ENCODE measurements around the gene MOSMO. TPM values are rescaled to one million over a fixed set of nuclear protein-coding genes. Genes with fewer than 3 reads are reported as not detected.

Gene MOSMO
- total RNA-seq, 2 experiments from 2014 or later, result 9.6 to 9.8 TPM

DNA sequence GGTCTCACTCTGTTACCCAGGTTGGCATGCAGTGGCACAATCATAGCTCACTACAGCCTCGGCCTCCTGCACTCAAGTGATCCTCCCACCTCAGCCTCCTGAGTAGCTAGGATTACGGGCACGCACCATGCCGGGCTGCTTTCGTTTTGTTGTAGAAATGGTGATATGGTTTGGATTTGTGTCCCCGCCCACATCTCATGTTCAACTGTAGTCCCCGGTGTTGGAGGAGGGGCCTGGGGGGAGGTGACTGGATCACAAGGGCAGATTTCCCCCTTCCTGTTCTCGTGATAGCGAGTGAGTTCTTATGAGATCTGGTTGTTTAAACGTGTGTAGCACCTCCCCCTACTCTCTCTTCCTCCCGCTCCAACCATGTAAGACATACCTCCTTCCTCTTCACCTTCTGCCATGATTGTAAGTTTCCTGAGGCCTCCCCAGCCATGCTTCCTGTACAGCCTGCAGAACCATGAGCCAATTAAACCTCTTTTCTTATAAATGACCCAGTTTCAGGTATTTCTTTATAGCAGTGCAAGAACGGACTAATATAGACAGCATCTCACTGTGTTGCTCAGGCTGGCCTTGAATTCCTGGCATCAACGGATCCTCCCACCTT is 12.9 kb upstream of the MOSMO start:
- BruUV-seq (replicated peaks), result no TSS peak
- Histone ChIP-seq H4K20me1 (ENCODE audit: insufficient read depth, low read length) (no peaks in the 10 kb centered on the region), H3K4me3 (ENCODE audit: low read depth, low read length, poor library complexity, severe bottlenecking) (no peak overlapping the region), H3K4me1 (ENCODE audit: insufficient read depth, low read length, poor library complexity, severe bottlenecking) (no peaks in the 10 kb centered on the region), H3K36me3 (ENCODE audit: insufficient read depth, low read length) (no peaks in the 10 kb centered on the region), H3K27ac (ENCODE audit: low read depth, low read length, poor library complexity, severe bottlenecking) (no peak overlapping the region), H2AFZ (ENCODE audit: low read length) (no peak overlapping the region), H3K9me2 (ENCODE audit: insufficient read depth, low read length) (no peaks in the 10 kb centered on the region), H3K79me2 (ENCODE audit: insufficient read depth, low read depth, low read length) (no peaks in the 10 kb centered on the region), H3K9me3 (ENCODE audit: low read length) (no peaks in the 10 kb centered on the region), H3K4me2 (ENCODE audit: low read length) (no peak overlapping the region)
- intact Hi-C loops (cut with micrococcal nuclease; ENCODE audit: unreplicated experiment), result loop anchor here (5.0 kb wide), 1 partner anchor 43 kb away; the partner anchor contains the start of gene UQCRC2
- POLR2A ChIA-PET, result interaction anchor here (0.6 kb wide), 1 partner anchor 60 kb away, joined by 4 read pairs; no protein-coding TSS in a partner anchor
- CTCF ChIA-PET (ENCODE audit: unreplicated experiment), result interaction anchor here (0.5 kb wide), 1 partner anchor 17 kb away, joined by 3 read pairs; no protein-coding TSS in a partner anchor
- TF ChIP-seq CTCF (conservative IDR thresholded peaks at IDR 0.05; ENCODE audit: low read length), result no peak
- no peak for TF ChIP-seq EZH2phosphoT487 (IDR thresholded peaks at IDR 0.05; ENCODE audit: borderline replicate concordance, low read depth, low read length)
- no peak for DNase-seq (ENCODE audit: low spot score)

DNA sequence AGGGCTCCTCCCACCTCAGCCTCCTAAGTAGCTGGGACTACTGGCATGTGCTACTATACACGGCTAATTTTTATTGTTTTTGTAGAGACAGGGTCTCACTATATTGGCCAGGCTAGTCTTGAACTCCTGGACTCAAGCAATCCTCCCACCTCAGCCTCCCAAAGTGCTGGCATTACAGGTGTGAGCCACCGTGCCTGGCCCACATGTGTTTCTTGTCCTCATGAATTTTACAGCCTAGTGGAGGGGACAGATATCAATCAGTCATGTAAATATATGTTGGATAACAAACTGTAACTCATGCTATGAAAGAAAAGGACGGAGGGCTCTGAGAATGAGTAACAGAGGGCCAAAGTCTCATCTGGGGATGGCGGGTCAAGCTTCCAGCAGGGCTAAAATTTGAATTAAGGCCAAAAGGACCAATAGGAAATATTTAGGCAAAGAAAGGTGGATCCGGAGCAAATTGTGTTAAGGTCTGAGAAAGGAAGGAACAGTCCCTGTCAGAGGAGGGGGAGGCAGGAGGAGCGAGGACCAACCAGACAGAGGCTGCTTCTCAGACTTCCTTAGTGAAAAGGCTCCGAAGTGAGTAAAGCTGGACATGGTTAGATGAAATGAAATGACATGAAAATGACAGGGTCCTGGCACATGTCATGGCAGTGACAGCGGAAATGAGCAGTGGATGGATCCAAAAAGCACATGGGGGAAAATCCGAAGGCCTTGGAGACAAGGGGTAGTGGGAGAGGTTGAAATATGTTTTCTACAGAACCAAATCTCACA is 10.8 kb upstream of the MOSMO start:
- no peak overlapping the region for H3K4me3 ChIP-seq (ENCODE audit: low read depth, low read length, poor library complexity, severe bottlenecking)
- no peak overlapping the region for H2AFZ ChIP-seq (ENCODE audit: low read length)
- H3K4me2 ChIP-seq (ENCODE audit: low read length), result no peak overlapping the region
- H3K9me2 ChIP-seq (ENCODE audit: insufficient read depth, low read length), result no peaks in the 10 kb centered on the region
- H3K9me3 ChIP-seq (ENCODE audit: low read length), result no peaks in the 10 kb centered on the region
- BruUV-seq (replicated peaks), result no TSS peak
- H4K20me1 ChIP-seq (ENCODE audit: insufficient read depth, low read length), result no peaks in the 10 kb centered on the region
- ChIA-PET CTCF (ENCODE audit: unreplicated experiment) (no interaction called here), POLR2A (interaction anchor here (0.5 to 1.2 kb wide), 2 partner anchors 8 to 162 kb away, joined by 3 to 4 read pairs; no protein-coding TSS in a partner anchor)
- H3K27ac ChIP-seq (ENCODE audit: low read depth, low read length, poor library complexity, severe bottlenecking), result no peak overlapping the region
- no peaks in the 10 kb centered on the region for H3K79me2 ChIP-seq (ENCODE audit: insufficient read depth, low read depth, low read length)
- no peak for DNase-seq (ENCODE audit: low spot score)
- intact Hi-C loops (cut with micrococcal nuclease; ENCODE audit: unreplicated experiment), result loop anchor here (5.0 kb wide), 1 partner anchor 45 kb away; the partner anchor contains the start of gene UQCRC2
- H3K4me1 ChIP-seq (ENCODE audit: insufficient read depth, low read length, poor library complexity, severe bottlenecking), result peaks cover 6% of the 10 kb centered on the region
- H3K36me3 ChIP-seq (ENCODE audit: insufficient read depth, low read length), result no peaks in the 10 kb centered on the region
- TF ChIP-seq CTCF (conservative IDR thresholded peaks at IDR 0.05; ENCODE audit: low read length) (no peak), EZH2phosphoT487 (IDR thresholded peaks at IDR 0.05; ENCODE audit: borderline replicate concordance, low read depth, low read length) (no peak)

Measured in OCI-LY7 (cell line).